RPMI8226 (cell line): ENCODE measurements around the gene ALDH4A1.

Experiments
- DNase-seq: peaks from one replicate; pipeline ENCODE4 v3.0.0-alpha.2; 2015

The ALDH4A1 gene

DNA sequence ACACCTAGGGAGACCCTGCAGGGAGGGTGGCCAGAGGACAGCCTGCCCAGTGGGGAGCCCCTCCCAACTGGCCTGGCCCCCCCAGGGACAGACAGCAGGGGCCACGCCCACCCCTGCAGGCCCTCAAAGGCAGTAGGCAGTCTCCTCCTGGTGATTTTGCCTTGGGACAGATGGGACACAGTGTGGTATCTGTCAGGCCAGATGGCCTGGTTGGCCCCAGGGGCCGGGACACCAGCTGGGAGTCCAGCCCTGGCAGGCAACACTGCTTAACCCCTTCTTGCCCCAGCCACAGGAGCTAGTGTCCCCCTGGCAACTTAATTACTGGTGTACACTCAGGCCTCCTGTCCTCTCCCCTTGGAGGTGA is 36.3 kb upstream of the ALDH4A1 start:
- no peak for DNase-seq

DNA sequence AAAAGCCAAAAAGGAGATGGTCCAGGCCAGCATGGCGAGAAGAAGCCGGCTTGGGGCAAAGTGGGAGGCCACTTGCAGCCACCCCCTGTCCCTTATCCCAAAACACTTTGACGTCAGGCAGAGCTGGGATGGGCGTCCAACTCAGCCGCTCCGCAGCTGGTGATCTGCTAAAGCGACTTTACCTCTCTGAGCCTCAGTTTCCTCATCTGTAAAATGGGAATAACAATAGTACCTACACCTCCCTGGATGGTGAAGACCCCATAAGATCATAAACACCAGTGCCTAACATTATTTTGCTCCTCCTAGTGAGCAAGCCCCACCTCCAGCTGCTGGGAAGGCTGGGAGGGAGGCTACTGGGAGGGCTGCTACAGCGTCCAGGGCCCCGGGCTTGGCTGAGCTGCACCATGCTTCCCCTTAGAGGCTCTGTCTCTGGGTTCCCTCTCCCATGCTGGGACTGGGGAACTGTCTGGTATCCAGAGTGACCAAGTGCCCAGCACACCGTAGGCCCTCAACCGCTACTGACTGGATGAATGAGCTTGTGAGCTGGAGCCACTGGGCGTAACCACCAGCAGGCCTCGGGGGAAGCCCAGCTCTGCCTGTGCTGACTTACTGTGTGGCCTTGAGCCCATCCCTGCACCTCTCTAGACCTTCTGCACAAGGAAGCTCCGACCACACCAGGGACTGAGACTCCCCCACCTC is 35.8 kb upstream of the ALDH4A1 start:
- no peak for DNase-seq

DNA sequence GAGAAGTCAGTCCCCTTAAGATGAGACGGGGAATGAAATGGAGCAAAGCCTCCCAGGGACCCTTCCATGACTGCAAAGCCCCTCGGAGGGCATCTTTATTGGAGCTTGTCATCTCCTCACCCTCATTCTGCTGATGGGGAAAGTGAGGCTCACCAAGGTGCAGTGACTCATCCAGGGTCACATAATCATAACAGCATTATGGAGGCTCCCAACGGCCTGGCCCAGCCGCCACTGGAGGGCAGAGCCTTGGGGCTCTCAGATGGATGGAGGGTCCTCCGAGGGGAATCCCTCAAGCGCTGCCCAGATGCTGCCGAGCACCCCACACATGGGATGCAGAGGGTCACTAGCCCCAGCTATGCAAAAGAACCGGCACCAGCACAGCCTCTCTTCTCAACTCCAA is 35.2 kb upstream of the ALDH4A1 start:
- no peak for DNase-seq

DNA sequence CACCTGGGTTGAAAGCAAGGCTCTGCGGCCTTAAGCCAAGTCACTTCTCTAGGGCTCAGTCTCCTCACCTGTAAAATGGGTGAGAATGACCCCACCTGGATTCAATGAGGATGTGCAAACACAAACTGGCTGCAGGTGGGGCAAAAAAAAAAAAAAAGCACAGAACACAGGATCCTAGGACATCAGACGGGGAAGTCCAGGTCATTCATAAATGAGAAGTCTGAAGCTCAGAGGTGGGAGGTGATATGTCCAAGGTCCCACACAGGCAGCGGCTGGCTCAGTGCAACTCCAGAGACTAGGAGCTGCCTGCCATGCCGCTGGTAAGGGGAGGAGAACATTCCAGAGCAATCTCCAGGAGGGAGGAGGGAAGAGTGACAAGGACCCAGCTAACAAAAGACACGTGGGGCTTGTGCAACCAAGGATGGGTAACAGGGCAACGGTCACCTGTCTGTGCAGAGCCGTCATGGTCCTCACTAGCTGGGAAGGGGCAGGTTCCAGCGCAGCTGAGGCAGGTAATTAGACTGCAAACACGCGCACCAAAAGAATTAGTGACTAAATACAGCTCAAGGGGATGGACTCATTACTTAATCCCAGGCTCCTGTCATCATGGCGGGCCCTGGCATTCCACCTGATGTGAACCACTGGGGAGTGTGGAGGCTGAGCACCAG is 34.6 kb upstream of the ALDH4A1 start:
- no peak for DNase-seq

DNA sequence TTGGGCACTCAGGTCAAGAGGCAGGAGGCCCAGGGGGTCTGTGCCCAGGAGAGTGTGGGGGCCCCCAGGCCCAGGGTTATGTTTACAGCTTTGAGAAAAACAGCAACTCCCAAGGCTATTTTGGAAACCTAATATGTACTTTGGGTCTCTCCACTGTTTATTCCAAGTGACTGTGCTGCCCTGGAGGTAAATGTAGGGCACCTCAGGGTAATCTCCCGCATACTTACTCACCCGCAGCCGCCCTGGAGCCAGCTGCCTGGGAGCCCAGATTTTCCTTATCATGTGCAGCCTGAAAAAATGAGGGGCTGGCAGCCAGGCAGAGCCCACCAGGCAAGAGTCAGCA is 34.1 kb upstream of the ALDH4A1 start:
- DNase-seq = no peak

DNA sequence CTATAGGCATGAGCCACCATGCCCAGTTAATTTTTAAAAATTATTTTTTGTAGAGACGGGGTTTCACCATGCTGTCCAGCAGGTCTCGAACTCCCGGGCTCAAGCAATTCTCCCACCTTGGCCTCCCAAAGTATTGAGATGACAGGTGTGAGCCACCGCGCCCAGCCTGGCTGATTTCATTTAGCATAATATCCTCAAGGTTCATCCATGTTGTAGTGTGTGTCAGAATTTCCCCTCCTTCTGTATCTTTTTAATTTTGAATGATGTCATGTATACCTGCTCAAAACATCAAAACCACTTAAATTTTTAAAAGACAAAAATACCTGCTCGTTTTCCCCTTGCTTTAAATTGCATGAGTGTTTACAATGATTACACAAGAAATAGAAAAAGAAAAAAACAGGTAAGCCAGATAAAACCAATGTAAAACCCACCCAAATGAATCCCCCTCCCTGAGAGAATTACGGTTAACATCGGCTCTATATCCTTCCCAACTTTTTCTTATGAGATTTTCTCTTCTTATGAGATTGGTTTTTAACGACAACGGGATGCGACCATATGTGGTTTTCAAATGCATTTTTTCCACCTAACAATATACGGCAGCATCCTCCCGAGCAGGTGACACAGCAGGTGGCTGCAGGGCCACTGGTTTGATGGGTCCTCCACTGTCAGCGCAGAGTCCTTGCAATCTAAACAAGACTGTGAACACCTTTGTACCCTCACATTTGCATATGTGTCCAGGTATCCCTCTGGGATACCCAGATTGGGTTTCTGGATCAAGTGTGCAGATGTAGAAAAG is 32.0 kb upstream of the ALDH4A1 start:
- DNase-seq = no peak

DNA sequence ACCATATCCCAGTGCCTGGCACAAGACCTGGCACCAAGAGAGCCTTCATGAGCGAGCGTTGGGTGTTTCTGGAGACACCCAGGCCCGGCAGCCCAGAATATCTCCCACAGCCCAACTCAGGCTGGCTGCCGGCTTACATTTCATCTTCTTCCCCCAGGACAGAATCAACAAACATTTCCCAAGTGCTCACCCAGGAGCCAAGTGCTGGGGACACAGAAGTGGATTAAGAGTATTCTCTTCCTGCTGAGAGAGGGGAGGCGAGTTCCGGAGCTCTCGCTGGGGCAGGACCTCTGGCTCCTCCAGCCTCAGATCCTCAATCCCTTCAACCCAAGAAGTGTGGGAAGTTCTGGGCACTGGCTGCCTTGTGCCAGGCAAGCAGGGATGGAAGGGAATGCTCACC is 30.5 kb upstream of the ALDH4A1 start:
- DNase-seq = no peak

DNA sequence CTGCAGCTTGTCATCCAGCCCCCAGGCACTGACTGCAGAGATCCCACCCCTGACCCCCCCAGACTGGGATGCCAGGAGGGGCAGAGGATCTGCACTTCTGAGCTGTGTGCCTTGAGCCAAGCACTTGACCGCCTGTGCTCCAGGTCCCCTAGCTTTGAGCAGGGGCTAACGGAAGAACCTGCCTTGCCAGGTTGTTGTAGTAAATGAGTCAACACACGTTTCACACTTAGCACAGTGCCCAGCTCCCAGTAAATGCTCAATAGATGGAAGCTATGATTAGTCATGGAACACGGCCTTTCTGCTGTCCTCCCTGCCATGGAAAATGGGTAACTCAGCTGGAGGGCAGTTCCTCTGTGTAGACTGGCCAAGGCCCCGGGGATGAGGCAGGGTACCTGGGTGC is 30.0 kb upstream of the ALDH4A1 start:
- no peak for DNase-seq

DNA sequence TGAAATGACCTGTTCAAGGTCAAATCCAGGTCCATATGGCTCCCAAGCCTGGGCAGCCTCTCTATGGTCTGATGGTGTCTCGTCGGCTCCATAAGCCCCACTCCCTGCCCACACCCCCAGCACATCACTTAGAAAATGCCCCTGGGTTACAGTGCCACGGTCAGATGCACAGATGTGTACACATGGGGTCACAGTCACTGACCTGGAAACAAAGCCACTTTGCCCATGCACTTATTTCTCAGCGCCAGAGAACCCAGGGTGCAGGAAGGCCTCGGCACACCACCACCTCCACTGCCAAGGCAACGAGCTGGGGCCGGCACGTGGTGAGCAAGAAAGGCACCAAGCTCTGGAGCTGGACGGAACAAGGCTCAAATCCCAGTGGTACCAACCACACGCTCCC is 29.4 kb upstream of the ALDH4A1 start:
- DNase-seq = no peak

DNA sequence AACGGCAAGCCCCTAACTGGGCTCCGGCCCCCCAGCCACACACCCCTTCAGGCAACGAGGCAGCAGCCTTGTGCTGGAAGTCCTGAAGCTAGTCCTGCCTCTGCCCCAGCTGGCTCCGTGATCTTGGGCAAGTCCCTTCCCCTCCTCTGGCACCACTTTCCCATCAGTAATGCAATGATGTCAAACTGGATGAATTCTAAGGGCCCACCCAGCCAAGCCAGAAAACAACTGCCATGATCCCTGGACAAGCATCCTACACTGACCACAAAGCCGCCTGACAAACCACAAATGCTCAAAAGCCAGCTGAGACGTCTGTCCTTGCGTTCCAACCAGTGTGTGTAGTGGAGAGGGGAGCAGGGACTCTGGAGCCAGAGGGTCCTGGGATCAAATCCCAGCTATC is 27.3 kb upstream of the ALDH4A1 start:
- DNase-seq = no peak

DNA sequence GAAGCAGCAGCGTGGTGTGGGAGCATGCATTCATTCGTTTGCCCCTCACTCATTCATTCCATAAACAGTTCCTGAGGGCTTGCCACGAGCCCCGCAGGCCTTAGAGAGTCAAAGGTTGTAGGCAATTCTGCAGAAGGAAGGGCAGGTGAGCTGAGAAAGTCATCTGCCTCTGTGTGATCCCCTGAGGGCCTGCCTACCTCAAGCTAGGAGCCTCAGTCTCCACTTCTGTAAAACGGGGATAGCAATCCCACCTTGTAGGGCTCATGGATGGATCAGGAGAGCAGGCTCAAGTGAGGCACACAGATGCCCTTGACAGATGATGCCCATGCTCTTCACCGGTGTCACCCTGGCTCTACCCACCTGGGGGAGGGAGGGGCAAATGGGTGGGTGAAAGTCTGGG is 26.6 kb upstream of the ALDH4A1 start:
- DNase-seq = no peak

DNA sequence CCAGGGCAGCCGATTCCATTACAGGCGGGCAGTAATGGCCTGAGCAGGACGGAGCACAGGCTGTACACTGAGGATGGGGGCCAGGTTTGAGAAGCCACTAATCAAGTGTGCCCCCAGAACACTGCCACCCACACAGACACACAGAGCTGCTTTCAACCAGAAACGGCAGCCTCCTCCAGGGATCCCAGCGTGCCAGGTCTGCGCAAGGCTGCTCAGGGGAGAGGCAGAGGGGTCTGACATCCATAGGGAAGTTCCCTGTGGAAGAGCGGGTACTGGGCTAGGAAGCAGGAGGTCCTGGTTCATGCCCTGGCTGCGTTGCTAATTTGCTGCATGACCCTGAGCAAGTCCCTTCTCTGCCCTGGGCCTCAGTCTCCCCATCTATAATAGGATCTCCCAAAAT is 26.1 kb upstream of the ALDH4A1 start:
- DNase-seq = no peak

DNA sequence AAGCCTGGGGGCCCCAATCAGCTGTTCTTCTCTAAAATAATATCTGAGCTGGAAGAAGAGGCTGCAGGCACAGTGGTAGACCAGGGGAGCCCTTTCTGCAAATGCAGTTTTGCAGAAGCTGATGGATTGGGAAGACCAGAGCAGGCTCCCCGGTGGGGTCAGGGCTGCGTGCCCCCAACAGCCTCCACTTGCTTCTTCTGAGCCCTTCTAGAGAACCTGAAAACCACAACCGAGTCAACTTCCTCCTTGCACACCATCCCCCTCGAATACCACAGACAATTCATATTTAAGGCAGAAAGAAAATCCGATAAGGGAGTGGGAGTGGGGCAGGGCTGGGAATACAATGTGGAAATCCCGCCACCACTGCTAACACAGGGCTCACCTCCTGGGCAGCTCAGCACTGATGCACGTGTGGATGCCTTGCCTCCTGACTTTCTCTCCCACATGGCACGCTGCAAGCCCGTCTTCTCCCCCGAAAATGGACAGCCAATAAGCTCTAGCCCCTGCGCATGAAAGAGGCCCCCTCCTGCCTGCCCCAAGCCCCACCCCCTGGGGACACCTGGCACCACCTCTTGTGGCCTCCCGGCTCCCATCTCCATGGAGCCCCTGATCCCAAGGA is 25.4 kb upstream of the ALDH4A1 start:
- no peak for DNase-seq

DNA sequence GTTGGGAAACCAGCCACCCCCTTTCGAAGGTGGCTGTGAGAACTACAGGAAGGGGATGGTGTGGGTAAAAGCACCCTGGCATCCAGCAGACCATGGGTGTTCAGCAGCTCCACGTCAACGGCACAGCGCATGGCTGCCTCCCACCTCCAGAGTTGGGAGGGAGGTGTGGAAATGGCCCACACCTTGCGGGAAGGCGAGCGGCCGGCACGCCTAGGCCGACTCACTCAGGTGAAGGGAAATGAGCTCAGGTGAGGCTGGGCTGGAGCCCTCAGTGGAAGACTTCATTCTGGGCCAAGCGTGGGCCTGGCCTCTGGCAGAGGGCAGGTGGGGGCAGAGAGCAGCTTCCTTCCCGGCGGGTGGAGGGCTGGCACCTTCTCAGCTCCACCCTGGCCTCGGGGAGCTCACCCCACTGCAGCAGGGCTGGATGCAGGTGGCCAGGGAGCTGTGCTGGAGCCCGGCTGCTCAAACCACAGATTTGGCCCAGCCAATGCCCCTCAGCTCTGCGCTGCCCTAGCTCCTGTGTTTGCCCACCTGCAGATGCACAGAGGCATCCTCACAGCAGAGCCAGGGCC is 24.8 kb upstream of the ALDH4A1 start:
- DNase-seq = peak; percentile 94

DNA sequence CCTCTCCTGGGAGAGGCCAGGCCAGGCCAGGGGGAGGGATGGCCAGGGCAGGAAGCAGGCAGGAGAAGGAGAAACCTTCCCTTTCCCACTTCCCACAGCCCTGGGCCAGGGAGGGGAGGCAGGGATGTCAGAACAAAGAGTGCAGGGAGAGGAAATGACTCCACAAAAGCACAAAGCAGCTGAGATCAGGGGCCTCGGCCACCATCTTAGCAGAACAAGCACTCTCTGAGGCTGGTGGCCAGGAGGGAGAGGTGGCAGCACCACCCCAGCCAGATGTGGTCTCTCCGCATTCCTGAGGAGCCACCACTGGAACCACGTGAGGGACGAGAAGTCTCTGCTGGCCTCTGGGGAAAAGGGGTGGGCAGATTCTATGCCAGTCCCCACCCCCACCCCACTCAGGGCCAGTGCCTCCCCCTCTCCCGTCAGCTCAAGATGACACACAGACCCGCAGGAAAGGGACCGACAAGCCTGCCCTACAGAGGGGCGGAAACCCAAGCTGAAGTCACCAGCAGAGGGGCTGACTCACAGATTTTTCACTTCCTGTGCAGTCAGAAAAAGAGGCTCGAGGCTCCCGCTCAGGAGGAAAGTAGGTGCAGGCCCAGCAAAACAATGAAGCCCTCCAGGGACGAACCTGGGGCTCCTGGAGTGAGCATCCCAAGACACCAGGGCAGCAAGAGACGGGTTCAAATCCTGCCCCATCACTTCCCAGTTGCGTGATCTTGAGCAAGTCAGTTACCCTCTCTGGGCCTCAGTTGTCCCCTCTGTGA is 24.1 kb upstream of the ALDH4A1 start:
- DNase-seq = peak; percentile 97

DNA sequence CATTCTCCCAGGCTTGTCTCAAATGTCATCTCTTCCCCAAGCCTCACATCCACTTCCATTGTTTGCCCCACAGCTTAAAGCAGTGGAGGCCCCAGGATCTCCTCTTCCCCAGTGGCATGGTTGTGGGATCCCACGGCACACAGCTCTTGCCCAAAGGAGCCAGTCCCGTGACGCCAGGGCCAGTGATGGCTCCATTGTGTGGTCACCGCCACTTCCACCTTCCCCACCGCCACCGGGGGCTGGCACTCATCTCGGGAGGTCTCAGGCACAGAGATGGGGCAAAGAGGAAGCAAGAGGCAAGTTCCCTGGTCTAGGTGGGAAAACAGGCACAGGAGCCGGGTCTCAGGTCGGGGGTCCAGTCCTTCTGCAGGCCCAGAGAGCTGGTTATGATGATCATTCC is 22.9 kb upstream of the ALDH4A1 start:
- DNase-seq = no peak

DNA sequence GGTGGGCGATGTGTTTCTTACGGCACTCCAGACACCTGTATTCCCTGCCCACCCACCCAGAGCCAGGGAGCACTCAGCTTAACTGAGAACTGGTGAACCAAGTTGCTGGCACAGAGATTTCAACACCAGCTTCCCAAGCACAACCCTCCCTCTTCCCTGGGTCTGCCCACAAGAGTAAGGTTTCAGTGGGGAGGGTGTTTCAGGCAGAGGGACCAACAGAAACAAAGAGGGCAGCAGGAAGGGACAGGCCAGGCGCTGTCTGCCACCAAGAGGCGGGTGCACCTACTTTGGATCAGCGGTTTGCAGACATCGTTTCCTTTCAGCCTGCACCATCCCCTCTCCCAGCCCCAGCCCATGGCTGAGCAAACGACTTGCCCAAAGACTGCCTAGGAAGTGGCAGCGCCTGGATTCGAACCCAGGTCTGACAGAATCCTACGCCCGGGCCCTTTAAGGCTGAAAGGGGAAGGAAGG is 21.9 kb upstream of the ALDH4A1 start:
- no peak for DNase-seq

DNA sequence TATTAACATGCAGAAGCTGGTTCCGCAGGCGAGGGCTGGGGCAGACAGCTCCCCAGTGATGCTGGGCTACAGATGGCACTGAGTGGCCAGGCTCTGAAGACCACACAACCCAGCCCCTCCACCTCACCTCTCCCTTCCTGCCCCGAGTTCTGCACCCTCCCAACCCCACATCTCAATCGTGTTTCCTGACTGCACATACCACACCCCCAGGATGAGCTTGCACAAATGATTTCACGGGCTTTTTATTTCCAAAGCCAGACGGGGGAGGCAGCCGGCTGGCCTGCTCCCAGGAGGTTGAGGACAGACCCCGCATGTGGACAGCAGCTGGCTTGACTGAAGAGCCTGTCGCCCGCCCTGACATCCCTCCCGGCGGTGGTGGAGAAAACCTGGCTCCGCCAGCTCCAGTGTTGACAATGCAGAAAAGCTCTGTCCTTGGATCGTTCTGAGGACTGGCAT is 21.4 kb upstream of the ALDH4A1 start:
- no peak for DNase-seq

DNA sequence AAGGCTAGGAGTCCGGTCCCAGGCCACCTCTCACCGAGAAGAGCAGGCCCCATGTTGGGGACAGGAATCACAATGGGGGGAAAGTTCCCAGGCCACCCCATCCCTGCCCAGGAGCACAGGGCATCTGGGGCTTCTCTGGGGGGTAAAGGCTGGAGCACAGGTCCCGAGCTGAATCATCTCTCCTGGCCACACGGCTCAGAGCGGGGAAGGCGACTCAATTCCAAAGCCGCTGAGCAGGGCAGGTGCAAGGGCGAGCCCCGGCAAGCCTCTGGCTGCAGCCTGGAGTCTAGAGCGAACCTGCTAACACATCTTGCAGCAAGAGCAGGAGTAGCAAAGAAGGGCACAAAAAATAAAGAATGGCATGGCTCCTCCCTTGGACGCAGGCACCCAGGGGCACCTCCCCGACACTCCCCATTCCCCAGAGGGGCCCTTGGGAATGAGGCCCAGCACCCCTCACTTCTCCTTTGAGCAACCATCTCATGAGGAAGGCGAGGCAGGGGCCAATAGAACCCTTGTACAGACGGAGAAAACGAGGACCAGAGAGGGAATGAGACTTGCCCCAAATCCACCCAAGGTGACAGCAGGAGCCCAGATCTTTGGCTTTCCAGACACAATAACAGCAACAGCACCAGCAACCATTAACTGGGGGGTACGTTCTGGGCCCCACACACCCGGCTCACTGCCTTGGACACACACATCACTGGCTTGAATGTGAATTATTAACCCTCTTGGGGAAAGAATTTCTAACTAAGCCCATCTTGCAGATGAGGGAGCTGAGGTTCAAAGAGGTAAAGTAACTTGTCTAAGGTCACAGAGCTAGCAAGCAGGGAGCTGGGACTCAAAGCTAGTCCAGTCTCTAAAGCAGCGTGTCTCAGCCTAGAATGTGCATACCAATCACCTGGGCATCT is 20.7 kb upstream of the ALDH4A1 start:
- no peak for DNase-seq

DNA sequence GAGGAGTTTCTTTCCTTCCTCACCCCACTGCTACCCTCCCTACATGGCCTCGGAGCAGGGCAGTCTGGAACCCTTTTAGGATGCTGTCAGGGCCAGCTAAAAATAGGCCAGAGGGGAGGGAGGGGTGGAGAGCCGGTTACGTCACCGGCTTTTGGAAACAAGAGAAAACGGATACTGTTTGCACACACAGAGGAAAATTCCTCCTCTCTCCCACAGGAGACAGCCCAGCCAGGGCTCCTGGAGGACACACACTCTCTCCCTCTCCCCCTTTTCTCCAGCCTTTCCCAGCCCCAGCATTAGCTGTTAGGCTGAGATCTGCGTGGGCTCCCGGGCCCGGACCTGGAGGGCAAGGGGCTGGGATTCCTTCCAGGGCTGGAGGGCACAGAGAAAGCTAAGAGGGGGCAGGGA is 20.0 kb upstream of the ALDH4A1 start:
- no peak for DNase-seq

DNA sequence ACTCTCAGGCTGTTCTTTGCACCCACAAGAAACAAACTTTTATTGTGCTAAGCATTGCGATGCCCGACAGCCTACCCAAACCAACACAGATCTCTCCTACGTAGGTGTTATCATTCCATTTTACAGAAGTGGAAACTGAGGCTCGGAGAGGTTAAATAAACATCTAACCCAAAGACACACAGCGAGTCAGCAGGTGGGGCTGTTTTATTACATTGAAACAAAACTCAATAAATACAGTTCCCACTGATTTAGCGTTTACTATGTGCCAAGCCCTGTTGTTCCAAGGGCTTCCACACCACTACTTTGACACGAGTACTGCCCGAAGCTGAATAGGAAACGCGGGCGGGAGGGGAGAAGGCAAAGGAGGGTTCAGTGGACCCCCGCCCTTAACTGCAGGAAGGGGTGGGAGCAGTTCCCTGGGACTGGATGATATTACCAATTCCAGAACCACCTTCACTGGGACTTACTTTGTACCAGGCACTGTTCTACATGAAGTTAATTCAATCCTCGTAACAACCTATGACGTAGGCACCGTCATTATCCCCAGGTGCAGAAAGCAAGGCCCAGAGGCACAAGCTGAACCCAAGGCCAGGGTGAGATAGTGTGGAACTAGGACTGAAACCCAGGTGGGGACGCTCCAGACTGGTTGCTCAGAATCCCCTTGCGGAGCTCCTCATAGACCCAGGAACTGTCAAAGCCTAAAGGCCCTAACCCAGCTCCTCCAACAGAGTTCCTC is 19.3 kb upstream of the ALDH4A1 start:
- DNase-seq = no peak
